Hepatocyte (in vitro differentiated cells): ENCODE results near the gene C2orf68.

Source experiments
- CTCF ChIP-seq: fragments of 200-600 bp; sonication (generic); IDR thresholded peaks from 2 replicates; pipeline ENCODE4 v1.5.1; 2016; ENCODE audit warnings: antibody characterized with exemption, mild to moderate bottlenecking; ENCODE audit not compliant: poor library complexity
- EZH2 ChIP-seq: fragments of 200-600 bp; sonication (generic); IDR thresholded peaks from 2 replicates; pipeline ENCODE4 v1.6.1; 2016; ENCODE audit warnings: antibody characterized with exemption, mild to moderate bottlenecking, borderline replicate concordance

- no peak for TF ChIP-seq CTCF
- no peak for TF ChIP-seq EZH2
Observed at GRCh38 chr2:85590950-85591349, 20.9 kb downstream of the C2orf68 start.
